Spleen (tissue), 7 donors: ENCODE data around the gene PRR14.

ENCODE experiments used
- POLR2AphosphoS5 ChIP-seq, 3 donors: sonication (generic); formaldehyde crosslinking; IDR thresholded peaks; one replicate each; pipeline ENCODE4 v1.5.1; 2017; ENCODE audit warnings: antibody characterized with exemption in 3 of 3
- TF ChIP-seq, protein P1 (sequence below), 11 experiments: fragments of 200-600 bp in 7 of 11; fragments of 450-650 bp in 4 of 11; sonication (generic) in 4 of 11; IDR thresholded peaks in 8 of 11; conservative IDR thresholded peaks in 3 of 11; 1 replicate in 7 of 11; 2 replicates in 4 of 11; pipeline versions ENCODE4 v1.4.0 to v1.8.0; 2016 to 2021; ENCODE audit warnings: antibody characterized with exemption in 11 of 11, inconsistent platforms in 4 of 11, mild to moderate bottlenecking in 1 of 11
- donor health status: DM: no; HTN: no; CAD: no; lungs with moderate emphysema.
- donor health status: DM: no; HTN: no; CAD: no.
- donor health status: DM: no; HTN: no; CAD: no.

DNA sequence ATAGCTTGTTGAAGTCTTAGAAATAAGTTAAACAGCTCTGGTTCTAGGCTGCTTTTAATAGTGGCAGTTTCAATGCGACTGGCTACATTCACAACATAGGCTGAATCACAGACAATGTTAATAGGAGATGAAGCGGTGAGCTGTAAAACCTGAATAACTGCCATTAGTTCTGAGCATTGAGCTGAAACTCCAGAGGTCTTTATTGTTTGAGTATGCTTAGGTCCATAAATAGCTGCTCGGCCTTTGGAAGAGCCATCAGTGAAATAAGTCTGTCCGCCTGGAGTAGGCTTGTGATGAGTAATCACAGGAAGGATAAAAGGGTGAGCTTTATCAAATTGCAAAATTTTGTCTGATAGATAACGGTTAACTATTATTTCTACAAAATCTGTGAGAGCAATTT, 31.1 kb upstream of the PRR14 start:
- TF ChIP-seq, protein P1, sequence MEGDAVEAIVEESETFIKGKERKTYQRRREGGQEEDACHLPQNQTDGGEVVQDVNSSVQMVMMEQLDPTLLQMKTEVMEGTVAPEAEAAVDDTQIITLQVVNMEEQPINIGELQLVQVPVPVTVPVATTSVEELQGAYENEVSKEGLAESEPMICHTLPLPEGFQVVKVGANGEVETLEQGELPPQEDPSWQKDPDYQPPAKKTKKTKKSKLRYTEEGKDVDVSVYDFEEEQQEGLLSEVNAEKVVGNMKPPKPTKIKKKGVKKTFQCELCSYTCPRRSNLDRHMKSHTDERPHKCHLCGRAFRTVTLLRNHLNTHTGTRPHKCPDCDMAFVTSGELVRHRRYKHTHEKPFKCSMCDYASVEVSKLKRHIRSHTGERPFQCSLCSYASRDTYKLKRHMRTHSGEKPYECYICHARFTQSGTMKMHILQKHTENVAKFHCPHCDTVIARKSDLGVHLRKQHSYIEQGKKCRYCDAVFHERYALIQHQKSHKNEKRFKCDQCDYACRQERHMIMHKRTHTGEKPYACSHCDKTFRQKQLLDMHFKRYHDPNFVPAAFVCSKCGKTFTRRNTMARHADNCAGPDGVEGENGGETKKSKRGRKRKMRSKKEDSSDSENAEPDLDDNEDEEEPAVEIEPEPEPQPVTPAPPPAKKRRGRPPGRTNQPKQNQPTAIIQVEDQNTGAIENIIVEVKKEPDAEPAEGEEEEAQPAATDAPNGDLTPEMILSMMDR (IDR thresholded peaks at IDR 0.05 in 8 of 11, conservative IDR thresholded peaks at IDR 0.05 in 3 of 11): no peak
- TF ChIP-seq POLR2AphosphoS5 (IDR thresholded peaks at IDR 0.05): no peak
